Measurements from ENCODE around the gene DOHH.

- TF ChIP-seq CTCF (conservative IDR thresholded peaks at IDR 0.05; ENCODE audit: low read length): no peak
- TF ChIP-seq EZH2phosphoT487 (IDR thresholded peaks at IDR 0.05; ENCODE audit: borderline replicate concordance): no peak
These were observed 21.2 kb downstream of the DOHH start for GRCh38 chr19:3479177-3479833.
